Measurements from ENCODE around the gene EAPP. TPM values are rescaled to one million over a fixed set of nuclear protein-coding genes. Genes with fewer than 3 reads are reported as not detected.
"Not testable (repeated sequence)": the region's sequence is repeated elsewhere in the genome, so short reads cannot be mapped to it uniquely, and the experiment has no call there.

Gene EAPP
- total RNA-seq, 1 donor from 2014 or later: 39.8 TPM

DNA sequence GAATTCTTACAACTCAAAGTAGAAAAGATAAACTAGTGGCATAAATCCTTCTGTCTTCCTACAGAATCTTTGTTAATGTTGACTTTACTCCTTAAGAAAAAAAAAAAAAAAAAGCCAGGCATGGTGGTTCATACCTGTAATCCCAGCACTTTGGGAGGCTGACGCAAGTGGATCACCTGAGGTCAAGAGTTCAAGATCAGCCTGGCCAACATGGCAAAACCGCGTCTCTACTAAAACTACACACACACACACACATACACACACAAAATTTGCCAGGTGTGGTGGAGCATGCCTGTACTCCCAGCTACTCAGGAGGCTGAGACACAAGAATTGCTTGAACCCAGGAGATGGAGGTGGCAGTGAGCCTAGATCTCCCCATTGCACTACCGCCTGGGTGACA lies 59.8 kb downstream of the EAPP start:
- Mint-ChIP-seq H3K27me3 (no peaks in the 10 kb centered on the region), H3K27ac (no peak overlapping the region), H3K36me3 (ENCODE audit: insufficient read depth) (no peaks in the 10 kb centered on the region), H3K9me3 (ENCODE audit: low read depth) (no peaks in the 10 kb centered on the region), H3K4me1 (ENCODE audit: low read depth) (no peaks in the 10 kb centered on the region), H3K4me3 (ENCODE audit: low read depth) (no peak overlapping the region)
- TF ChIP-seq, protein P1, sequence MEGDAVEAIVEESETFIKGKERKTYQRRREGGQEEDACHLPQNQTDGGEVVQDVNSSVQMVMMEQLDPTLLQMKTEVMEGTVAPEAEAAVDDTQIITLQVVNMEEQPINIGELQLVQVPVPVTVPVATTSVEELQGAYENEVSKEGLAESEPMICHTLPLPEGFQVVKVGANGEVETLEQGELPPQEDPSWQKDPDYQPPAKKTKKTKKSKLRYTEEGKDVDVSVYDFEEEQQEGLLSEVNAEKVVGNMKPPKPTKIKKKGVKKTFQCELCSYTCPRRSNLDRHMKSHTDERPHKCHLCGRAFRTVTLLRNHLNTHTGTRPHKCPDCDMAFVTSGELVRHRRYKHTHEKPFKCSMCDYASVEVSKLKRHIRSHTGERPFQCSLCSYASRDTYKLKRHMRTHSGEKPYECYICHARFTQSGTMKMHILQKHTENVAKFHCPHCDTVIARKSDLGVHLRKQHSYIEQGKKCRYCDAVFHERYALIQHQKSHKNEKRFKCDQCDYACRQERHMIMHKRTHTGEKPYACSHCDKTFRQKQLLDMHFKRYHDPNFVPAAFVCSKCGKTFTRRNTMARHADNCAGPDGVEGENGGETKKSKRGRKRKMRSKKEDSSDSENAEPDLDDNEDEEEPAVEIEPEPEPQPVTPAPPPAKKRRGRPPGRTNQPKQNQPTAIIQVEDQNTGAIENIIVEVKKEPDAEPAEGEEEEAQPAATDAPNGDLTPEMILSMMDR (IDR thresholded peaks at IDR 0.05; ENCODE audit: unreplicated experiment): no peak
- DNase-seq (ENCODE audit: low spot score, unreplicated experiment): no peak

DNA sequence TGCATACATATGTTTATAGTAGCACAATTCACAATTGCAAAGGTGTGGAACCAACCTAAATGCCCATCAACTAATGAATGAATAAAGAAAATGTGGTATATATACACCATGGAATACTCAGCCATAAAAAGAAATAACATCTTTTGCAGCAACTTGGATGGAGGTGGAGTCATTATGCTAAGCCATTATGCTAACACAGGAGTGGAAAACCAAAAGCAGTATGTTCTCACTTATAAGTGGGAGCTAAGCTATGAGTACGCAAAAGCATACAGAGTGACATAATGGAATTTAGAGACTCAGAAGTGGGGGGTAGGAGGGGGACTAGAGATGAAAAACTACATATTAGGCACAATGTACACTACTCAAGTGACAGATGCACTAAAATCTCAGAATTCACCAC lies 61.2 kb downstream of the EAPP start:
- TF ChIP-seq, protein P1 (IDR thresholded peaks at IDR 0.05; ENCODE audit: unreplicated experiment): no peak
- Mint-ChIP-seq H3K9me3 (ENCODE audit: low read depth) (no peaks in the 10 kb centered on the region), H3K4me3 (ENCODE audit: low read depth) (no peak overlapping the region), H3K27me3 (no peaks in the 10 kb centered on the region), H3K27ac (no peak overlapping the region), H3K36me3 (ENCODE audit: insufficient read depth) (no peaks in the 10 kb centered on the region), H3K4me1 (ENCODE audit: low read depth) (no peaks in the 10 kb centered on the region)
- DNase-seq (ENCODE audit: low spot score, unreplicated experiment): no peak

DNA sequence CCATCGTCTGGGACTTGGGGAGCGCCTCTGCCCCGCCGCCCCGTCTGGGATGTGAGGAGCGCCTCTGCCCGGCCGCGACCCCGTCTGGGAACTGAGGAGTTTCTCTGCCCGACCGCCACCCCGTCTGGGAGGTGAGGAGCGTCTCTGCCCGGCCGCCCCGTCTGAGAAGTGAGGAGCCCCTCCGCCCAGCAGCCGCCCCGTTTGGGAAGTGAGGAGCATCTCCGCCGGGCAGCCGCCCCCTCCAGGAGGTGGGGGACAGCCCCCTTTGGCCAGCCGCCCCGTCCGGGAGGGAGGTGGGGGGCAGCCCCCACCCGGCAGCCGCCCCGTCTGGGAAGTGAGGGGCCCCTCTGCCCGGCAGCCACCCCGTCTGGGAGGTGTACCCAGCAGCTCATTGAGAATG lies 63.5 kb downstream of the EAPP start:
- H3K27ac Mint-ChIP-seq; DNase-seq (ENCODE audit: low spot score, unreplicated experiment); H3K4me1 Mint-ChIP-seq (ENCODE audit: low read depth); H3K4me3 Mint-ChIP-seq (ENCODE audit: low read depth); H3K27me3 Mint-ChIP-seq; H3K36me3 Mint-ChIP-seq (ENCODE audit: insufficient read depth); H3K9me3 Mint-ChIP-seq (ENCODE audit: low read depth): not testable (repeated sequence)

DNA sequence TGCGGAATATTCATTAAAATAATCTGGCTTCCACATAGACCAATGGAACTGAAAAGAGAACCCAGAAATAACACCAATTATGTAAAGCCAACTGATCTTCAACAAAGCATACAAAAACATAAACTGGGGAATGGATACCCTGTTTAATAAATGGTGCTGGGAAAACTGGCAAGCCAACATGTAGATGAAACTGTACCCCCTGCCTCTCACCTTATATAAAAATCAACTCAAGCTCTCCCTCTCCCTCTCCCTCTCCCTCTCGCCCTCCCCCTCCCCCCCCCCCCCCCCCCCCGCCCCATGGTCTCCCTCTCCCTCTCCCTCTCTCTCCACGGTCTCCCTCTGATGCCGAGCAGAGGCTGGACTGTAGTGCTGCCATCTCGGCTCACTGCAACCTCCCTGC lies 64.3 kb downstream of the EAPP start:
- no peaks in the 10 kb centered on the region for H3K27me3 Mint-ChIP-seq
- no peaks in the 10 kb centered on the region for H3K9me3 Mint-ChIP-seq (ENCODE audit: low read depth)
- H3K4me3 Mint-ChIP-seq (ENCODE audit: low read depth): no peak overlapping the region
- no peaks in the 10 kb centered on the region for H3K36me3 Mint-ChIP-seq (ENCODE audit: insufficient read depth)
- DNase-seq (ENCODE audit: low spot score, unreplicated experiment): no peak
- TF ChIP-seq, protein P1 (IDR thresholded peaks at IDR 0.05; ENCODE audit: unreplicated experiment): no peak
- H3K27ac Mint-ChIP-seq: no peak overlapping the region
- H3K4me1 Mint-ChIP-seq (ENCODE audit: low read depth): no peaks in the 10 kb centered on the region

DNA sequence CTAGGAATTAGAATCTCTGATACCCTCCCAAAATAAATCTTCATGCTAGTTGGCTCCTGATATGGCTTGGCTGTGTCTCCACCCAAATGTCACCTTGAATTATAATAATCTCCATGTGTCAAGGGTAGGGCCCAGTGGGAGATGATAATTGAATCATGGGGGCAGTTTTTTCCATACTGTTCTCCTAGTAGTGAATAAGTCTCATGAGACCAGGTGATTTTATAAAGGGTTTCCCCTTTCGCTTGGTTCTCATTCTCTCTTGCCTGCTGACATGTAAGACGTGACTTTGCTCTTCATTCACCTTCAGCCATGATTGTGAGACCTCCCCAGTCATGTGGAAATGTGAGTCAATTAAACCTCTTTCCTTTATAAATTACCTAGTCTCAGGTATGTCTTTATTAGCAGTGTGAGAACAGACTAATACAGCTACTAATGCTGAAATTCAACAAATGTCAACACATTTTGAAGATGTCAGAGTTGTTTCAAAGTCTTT lies 65.3 kb downstream of the EAPP start:
- no peak for DNase-seq (ENCODE audit: low spot score, unreplicated experiment)
- Mint-ChIP-seq H3K4me1 (ENCODE audit: low read depth) (no peaks in the 10 kb centered on the region), H3K27me3 (no peaks in the 10 kb centered on the region), H3K36me3 (ENCODE audit: insufficient read depth) (no peaks in the 10 kb centered on the region), H3K9me3 (ENCODE audit: low read depth) (no peaks in the 10 kb centered on the region), H3K27ac (no peak overlapping the region), H3K4me3 (ENCODE audit: low read depth) (no peak overlapping the region)
- TF ChIP-seq, protein P1 (IDR thresholded peaks at IDR 0.05; ENCODE audit: unreplicated experiment): no peak

DNA sequence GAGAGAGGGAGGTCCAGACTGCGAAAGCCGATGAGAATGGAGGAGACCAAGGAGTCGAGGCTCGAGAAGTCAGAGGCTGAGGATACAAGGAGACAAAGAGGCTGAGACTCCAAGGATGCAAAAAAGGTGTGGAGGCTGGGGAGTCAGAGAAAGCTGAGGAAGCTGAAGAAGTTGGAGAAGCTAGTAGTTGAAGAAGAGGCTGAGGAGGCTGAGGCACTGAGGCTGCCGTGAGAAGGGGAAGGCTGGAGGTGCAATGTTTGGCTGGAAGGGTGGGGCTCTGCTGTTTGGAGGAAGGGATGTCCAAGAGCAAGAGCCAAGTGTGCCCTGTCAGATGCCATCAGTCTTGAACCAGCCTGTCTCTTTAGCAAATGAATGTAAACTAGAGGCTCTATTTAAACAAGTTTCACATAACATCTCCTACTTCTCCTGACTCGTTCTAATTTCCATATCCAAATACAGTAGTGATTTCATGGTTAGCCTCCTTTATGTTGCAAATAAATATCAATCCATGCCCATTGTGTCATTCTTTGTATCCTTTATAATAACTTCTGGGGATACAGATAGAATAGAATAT lies 66.7 kb downstream of the EAPP start:
- TF ChIP-seq, protein P1 (IDR thresholded peaks at IDR 0.05; ENCODE audit: unreplicated experiment): no peak
- Mint-ChIP-seq H3K4me1 (ENCODE audit: low read depth) (peaks cover 2% of the 10 kb centered on the region), H3K9me3 (ENCODE audit: low read depth) (no peaks in the 10 kb centered on the region), H3K27ac (no peak overlapping the region), H3K27me3 (no peaks in the 10 kb centered on the region), H3K36me3 (ENCODE audit: insufficient read depth) (no peaks in the 10 kb centered on the region), H3K4me3 (ENCODE audit: low read depth) (no peak overlapping the region)
- no peak for DNase-seq (ENCODE audit: low spot score, unreplicated experiment)
